HG02571 (cell line): ENCODE results near the gene SEZ6L.

Experiments
- ATAC-seq: cut with Tn5 transposase; IDR thresholded peaks from one replicate; pipeline ENCODE4 v1.9.1; 2021; ENCODE audit warnings: mild to moderate bottlenecking, moderate library complexity; ENCODE audit not compliant: unreplicated experiment

The SEZ6L gene

GRCh38 chr22:26239581-26239980 lies 70.3 kb downstream of the SEZ6L start:
- no peak for ATAC-seq

GRCh38 chr22:26241361-26241760 lies 72.1 kb downstream of the SEZ6L start:
- no peak for ATAC-seq

- ATAC-seq: no peak
Measured at GRCh38 chr22:26245001-26245400, 75.7 kb downstream of the SEZ6L start.

GRCh38 chr22:26246552-26246951 lies 77.3 kb downstream of the SEZ6L start:
- no peak for ATAC-seq

GRCh38 chr22:26251869-26252268 lies 82.6 kb downstream of the SEZ6L start:
- ATAC-seq: no peak

GRCh38 chr22:26259510-26259909 lies 90.2 kb downstream of the SEZ6L start:
- ATAC-seq: no peak

- ATAC-seq: no peak
Measured at GRCh38 chr22:26264162-26264561, 94.9 kb downstream of the SEZ6L start.

GRCh38 chr22:26265281-26265680 lies 96.0 kb downstream of the SEZ6L start:
- no peak for ATAC-seq

- no peak for ATAC-seq
Measured at GRCh38 chr22:26265909-26266308, 96.6 kb downstream of the SEZ6L start.

GRCh38 chr22:26267856-26268255 lies 98.6 kb downstream of the SEZ6L start:
- ATAC-seq: no peak

GRCh38 chr22:26269572-26269971 lies 100.3 kb downstream of the SEZ6L start:
- no peak for ATAC-seq

GRCh38 chr22:26271427-26271826 lies 102.2 kb downstream of the SEZ6L start:
- no peak for ATAC-seq

- ATAC-seq: no peak
Measured at GRCh38 chr22:26273011-26273675, 103.9 kb downstream of the SEZ6L start.

- no peak for ATAC-seq
Measured at GRCh38 chr22:26276529-26277160, 107.4 kb downstream of the SEZ6L start.

- no peak for ATAC-seq
Measured at GRCh38 chr22:26281941-26282340, 112.7 kb downstream of the SEZ6L start.

- ATAC-seq: no peak
Measured at GRCh38 chr22:26283330-26283729, 114.1 kb downstream of the SEZ6L start.

- no peak for ATAC-seq
Measured at GRCh38 chr22:26285632-26286031, 116.4 kb downstream of the SEZ6L start.

- ATAC-seq: no peak
Measured at GRCh38 chr22:26286091-26286820, 117.0 kb downstream of the SEZ6L start.

GRCh38 chr22:26287382-26288225 lies 118.3 kb downstream of the SEZ6L start:
- no peak for ATAC-seq

- no peak for ATAC-seq
Measured at GRCh38 chr22:26289611-26290101, 120.4 kb downstream of the SEZ6L start.
